Measurements from ENCODE around the gene ZFAND2B.

ZFAND2B gene

DNA sequence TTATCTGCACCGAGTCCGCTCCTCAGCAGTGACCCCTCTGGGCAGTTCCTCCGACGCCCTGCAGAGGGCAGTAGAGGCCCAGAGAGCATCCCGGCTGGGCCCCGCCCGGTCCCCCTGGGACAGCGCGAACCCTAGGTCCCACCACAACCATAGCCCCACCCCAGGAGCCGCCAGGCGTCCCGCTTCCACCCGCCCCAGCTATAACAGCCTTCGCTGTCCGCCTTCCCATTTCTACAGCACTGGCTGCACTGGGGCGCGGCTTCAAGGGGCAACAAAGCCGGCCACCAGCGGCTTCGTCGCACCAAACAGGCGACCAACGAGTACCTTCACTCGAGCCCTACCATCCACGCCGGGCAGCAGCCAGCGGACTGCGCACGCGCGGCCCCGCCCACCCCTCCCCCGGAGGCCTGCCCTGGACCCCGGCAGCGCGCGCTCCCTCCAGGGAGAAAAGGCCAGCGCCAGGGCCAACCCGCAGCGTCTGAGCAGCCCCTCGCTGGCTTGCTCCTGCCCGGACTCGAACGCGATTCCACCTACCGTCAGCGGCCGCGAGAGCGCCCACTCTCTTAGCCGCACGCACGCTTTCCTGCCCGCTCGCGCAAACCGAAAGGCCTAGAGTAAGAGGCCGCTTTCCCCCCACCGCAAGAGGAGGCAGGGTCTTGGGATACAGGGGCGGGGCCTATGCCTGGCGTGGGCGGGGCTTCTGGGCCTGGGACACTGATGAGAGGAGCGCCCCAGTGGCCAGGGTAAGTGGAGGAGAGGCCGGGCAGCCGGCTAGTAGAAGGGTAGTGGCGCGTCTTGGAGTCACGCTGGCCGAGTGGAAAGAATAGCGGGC lies 46.2 kb upstream of the ZFAND2B start, which contains the start of gene NHEJ1:
TSS of gene NHEJ1 (minus strand) at position 630 of the 832 bp plus-strand sequence. CDS start 2,453 bp downstream, outside the sequence.
- TF ChIP-seq CTCF (IDR thresholded peaks at IDR 0.05; ENCODE audit: low read depth, low read length, missing control alignments), result peak; percentile 98
- Histone ChIP-seq H3K27ac (peak within 1 kb of the TSS; percentile 80), H3K36me3 (replicated peaks) (peaks cover 3% of the 10 kb centered on the region), H3K4me3 (ENCODE audit: low read depth, low read length) (peak within 1 kb of the TSS; percentile 84), H3K27me3 (replicated peaks) (no peaks in the 10 kb centered on the region)
- in situ Hi-C loops (cut with HindIII; ENCODE audit: low pct_ligation_motif_present, low sequenced_read_pairs), result no loop called here
- DNase-seq, result peak; percentile 94

DNA sequence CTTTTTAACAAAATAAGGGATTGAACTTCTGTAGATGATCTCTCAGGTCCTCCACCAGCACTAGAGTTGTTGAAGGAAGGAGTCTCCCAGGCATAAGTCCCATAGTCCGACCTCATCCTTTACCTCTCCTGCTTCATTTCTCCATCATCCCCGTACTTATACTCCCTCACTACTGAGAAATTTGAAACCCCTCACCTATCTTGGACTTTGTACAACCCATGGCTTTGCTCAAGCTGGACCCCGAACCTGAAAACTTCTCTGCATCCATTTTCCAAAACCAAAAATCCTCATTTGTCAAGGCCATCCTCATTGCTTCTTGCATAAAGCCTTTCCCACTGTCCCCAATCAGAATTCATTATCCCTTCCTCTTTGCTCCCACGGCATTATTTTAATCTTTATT lies 45.5 kb upstream of the ZFAND2B start:
- Histone ChIP-seq H3K36me3 (replicated peaks) (peaks cover 3% of the 10 kb centered on the region), H3K4me3 (ENCODE audit: low read depth, low read length) (peak overlapping the region; percentile 84), H3K27ac (no peak overlapping the region), H3K27me3 (replicated peaks) (no peaks in the 10 kb centered on the region)
- no peak for TF ChIP-seq CTCF (IDR thresholded peaks at IDR 0.05; ENCODE audit: low read depth, low read length, missing control alignments)
- DNase-seq, result no peak
- in situ Hi-C loops (cut with HindIII; ENCODE audit: low pct_ligation_motif_present, low sequenced_read_pairs), result no loop called here

DNA sequence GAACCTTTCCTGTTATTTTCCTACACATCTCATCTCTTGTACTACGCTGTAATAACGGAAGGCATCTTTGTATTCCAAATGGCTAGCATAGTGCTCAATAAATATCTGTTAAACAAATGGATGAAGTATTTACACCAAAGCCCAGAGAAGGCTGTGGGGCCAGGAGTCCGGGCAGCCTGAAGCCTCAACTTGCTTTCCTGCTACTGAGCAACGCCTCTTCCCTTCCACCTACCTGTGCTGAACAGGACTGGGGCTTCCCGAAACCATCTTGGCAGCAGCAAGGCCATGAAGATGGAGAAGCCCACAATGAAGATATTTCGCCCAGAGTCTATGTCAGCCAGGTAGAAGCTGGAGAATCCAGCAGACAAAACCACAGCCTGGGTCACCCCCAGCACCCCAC lies 43.4 kb upstream of the ZFAND2B start:
- no peak for DNase-seq
- in situ Hi-C loops (cut with HindIII; ENCODE audit: low pct_ligation_motif_present, low sequenced_read_pairs), result no loop called here
- Histone ChIP-seq H3K4me3 (ENCODE audit: low read depth, low read length) (no peak overlapping the region), H3K27ac (no peak overlapping the region), H3K36me3 (replicated peaks) (no peaks in the 10 kb centered on the region), H3K27me3 (replicated peaks) (no peaks in the 10 kb centered on the region)
- no peak for TF ChIP-seq CTCF (IDR thresholded peaks at IDR 0.05; ENCODE audit: low read depth, low read length, missing control alignments)

GRCh38 chr2:219165058-219165911 lies 41.3 kb upstream of the ZFAND2B start:
- in situ Hi-C loops (cut with HindIII; ENCODE audit: low pct_ligation_motif_present, low sequenced_read_pairs), result no loop called here
- Histone ChIP-seq H3K4me3 (ENCODE audit: low read depth, low read length) (no peak overlapping the region), H3K27me3 (replicated peaks) (no peaks in the 10 kb centered on the region), H3K27ac (no peak overlapping the region), H3K36me3 (replicated peaks) (no peaks in the 10 kb centered on the region)
- DNase-seq, result no peak
- no peak for TF ChIP-seq CTCF (IDR thresholded peaks at IDR 0.05; ENCODE audit: low read depth, low read length, missing control alignments)

DNA sequence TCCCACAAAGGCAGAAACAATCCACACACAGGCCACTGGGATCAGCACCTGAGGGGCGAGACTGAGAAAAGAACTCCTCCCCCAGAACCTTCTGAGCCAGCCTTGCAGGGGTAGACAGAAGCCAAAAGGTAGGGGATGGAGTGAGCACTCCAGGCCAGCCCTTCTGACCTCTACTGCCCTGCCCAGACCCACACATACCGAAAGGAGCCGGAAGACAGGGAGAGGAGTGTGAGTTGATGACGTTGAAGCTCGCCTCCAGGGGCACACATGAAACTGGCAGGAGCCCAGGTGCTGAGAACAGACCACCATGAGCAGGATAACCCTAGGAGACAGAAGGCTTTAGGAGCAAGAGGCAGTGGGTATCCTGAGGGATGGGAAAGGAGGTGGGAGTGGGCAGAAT lies 38.6 kb upstream of the ZFAND2B start:
- no peak for DNase-seq
- Histone ChIP-seq H3K4me3 (ENCODE audit: low read depth, low read length) (no peak overlapping the region), H3K36me3 (replicated peaks) (peaks cover 8% of the 10 kb centered on the region), H3K27me3 (replicated peaks) (no peaks in the 10 kb centered on the region), H3K27ac (no peak overlapping the region)
- in situ Hi-C loops (cut with HindIII; ENCODE audit: low pct_ligation_motif_present, low sequenced_read_pairs), result no loop called here
- no peak for TF ChIP-seq CTCF (IDR thresholded peaks at IDR 0.05; ENCODE audit: low read depth, low read length, missing control alignments)

All from brain microvascular endothelial cell (primary cell).